ENCODE results near the gene EPC2. TPM values are rescaled to one million over a fixed set of nuclear protein-coding genes. Genes with fewer than 3 reads are reported as not detected.
A peak's percentile ranks its signal among the peaks of the same experiment; 100 is the strongest.
"Not testable (repeated sequence)": the region's sequence is repeated elsewhere in the genome, so short reads cannot be mapped to it uniquely, and the experiment has no call there.

EPC2 gene
- total RNA-seq, 6 experiments from 2014 or later: 7.7 to 13.3 (median 8.8) TPM

GRCh38 chr2:148646231-148646559, 1.6 kb downstream of the EPC2 start:
- TF ChIP-seq CTCF (IDR thresholded peaks at IDR 0.05) (no peak), POLR2A (IDR thresholded peaks at IDR 0.05) (no peak)
- Histone ChIP-seq H3K9me3 (no peaks in the 10 kb centered on the region), H3K27ac (peak overlapping the region in 1 of 3 donors; percentile 99), H3K36me3 (no peaks in the 10 kb centered on the region), H3K4me3 (peak overlapping the region; percentile 86 to 94 (median 92)), H3K4me1 (peaks cover 0 to 13% (median 6%) of the 10 kb centered on the region in 4 donors), H3K27me3 (no peaks in the 10 kb centered on the region)
- no peak for DNase-seq
- intact Hi-C loops (cut with DNase I): no loop called here
- ATAC-seq: no peak
- WGBS (ENCODE audit: insufficient coverage, low coverage, low lambda C conversion rate, missing lambda C conversion rate): 27% methylated on average over 4 of the region's 4 CpGs

GRCh38 chr2:148647711-148648110, 3.2 kb downstream of the EPC2 start:
- intact Hi-C loops (cut with DNase I); H3K9me3 ChIP-seq; H3K27me3 ChIP-seq; H3K4me3 ChIP-seq; H3K36me3 ChIP-seq; H3K27ac ChIP-seq; DNase-seq; ATAC-seq: not testable (repeated sequence)
- H3K4me1 ChIP-seq: peaks cover 0 to 22% (median 11%) of the 10 kb centered on the region in 4 donors
- 91% methylated on average over 12 of the region's 12 CpGs for WGBS (ENCODE audit: insufficient coverage, low coverage, low lambda C conversion rate, missing lambda C conversion rate)

GRCh38 chr2:148649936-148650335, 5.4 kb downstream of the EPC2 start:
- Histone ChIP-seq H3K4me1 (peaks cover 0 to 19% (median 7%) of the 10 kb centered on the region in 4 donors), H3K36me3 (no peaks in the 10 kb centered on the region), H3K27ac (no peak overlapping the region), H3K4me3 (no peak overlapping the region), H3K27me3 (no peaks in the 10 kb centered on the region), H3K9me3 (no peaks in the 10 kb centered on the region)
- ATAC-seq: no peak
- DNase-seq: no peak
- no peak for TF ChIP-seq POLR2A (IDR thresholded peaks at IDR 0.05)
- TF ChIP-seq CTCF (IDR thresholded peaks at IDR 0.05): no peak
- intact Hi-C loops (cut with DNase I): no loop called here

GRCh38 chr2:148650881-148651280, 6.3 kb downstream of the EPC2 start:
- Histone ChIP-seq H3K27ac (no peak overlapping the region), H3K36me3 (no peaks in the 10 kb centered on the region), H3K9me3 (no peaks in the 10 kb centered on the region), H3K4me3 (no peak overlapping the region), H3K27me3 (no peaks in the 10 kb centered on the region), H3K4me1 (peaks cover 0 to 19% (median 6%) of the 10 kb centered on the region in 4 donors)
- TF ChIP-seq CTCF (IDR thresholded peaks at IDR 0.05) (no peak), POLR2A (IDR thresholded peaks at IDR 0.05) (no peak)
- 76% methylated on average over 2 of the region's 2 CpGs for WGBS (ENCODE audit: insufficient coverage, low coverage, low lambda C conversion rate, missing lambda C conversion rate)
- no peak for ATAC-seq
- intact Hi-C loops (cut with DNase I): no loop called here
- DNase-seq: no peak

GRCh38 chr2:148651972-148652371, 7.4 kb downstream of the EPC2 start:
- Histone ChIP-seq H3K4me1 (peaks cover 0 to 17% (median 4%) of the 10 kb centered on the region in 4 donors), H3K9me3 (no peaks in the 10 kb centered on the region), H3K36me3 (no peaks in the 10 kb centered on the region), H3K27ac (no peak overlapping the region), H3K4me3 (no peak overlapping the region), H3K27me3 (no peaks in the 10 kb centered on the region)
- no peak for DNase-seq
- TF ChIP-seq CTCF (IDR thresholded peaks at IDR 0.05): no peak
- TF ChIP-seq POLR2A (IDR thresholded peaks at IDR 0.05): no peak
- no peak for ATAC-seq
- 41% methylated on average over 2 of the region's 2 CpGs for WGBS (ENCODE audit: insufficient coverage, low coverage, low lambda C conversion rate, missing lambda C conversion rate)
- intact Hi-C loops (cut with DNase I): no loop called here
